HG02763 (cell line): ENCODE results near the gene CPT1B.
A peak's percentile ranks its signal among the peaks of the same experiment; 100 is the strongest.

Experiments
- ATAC-seq: cut with Tn5 transposase; IDR thresholded peaks from one replicate; pipeline ENCODE4 v1.9.1; 2021; ENCODE audit warnings: mild to moderate bottlenecking, moderate library complexity; ENCODE audit not compliant: unreplicated experiment

CPT1B gene

DNA sequence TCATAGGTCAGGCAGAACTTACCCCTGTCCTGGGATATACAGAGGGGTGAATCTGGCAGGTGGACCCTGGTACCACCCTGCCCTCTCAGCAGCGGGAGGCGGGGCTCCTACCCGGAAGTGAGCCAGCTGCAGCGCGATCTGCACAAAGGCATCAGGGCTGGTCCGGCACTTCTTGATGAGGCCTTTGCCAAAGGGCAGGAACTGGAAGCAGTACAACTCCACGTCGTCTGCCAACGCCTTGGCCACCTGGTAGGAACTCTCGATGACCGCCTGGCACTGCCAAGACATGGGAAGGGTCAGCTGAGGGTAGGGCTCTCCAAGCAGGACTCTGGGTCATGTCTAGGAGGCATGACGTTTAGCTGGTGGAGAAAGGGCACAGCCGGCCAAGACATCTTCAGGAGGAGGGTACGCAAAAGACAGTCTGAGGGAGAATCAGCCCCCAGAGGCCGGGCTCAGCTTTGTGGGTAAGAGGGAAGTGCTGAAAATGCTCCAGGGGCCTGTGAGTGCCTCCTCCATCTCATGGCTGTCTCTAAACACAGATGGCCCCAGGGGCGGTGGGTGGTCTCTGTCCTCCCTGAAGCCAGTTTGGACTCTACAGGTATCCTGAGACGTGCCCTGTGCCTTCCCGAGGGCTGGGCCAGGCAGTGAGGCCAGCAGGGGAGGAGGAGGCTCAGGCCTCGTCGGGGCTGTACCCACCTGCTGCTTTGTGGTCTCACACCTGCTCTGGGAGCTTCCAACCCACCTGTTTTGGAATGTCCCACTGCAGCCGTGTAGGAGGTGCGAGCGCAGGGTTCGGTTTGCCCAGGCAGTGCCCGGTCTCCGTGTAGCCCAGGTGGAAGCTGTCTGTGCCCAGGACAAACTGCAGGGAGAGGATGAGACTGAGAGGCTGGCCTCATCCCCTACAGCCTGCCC lies 6.7 kb downstream of the CPT1B start:
- no peak for ATAC-seq

GRCh38 chr22:50570861-50571260 lies 7.4 kb downstream of the CPT1B start:
- no peak for ATAC-seq

DNA sequence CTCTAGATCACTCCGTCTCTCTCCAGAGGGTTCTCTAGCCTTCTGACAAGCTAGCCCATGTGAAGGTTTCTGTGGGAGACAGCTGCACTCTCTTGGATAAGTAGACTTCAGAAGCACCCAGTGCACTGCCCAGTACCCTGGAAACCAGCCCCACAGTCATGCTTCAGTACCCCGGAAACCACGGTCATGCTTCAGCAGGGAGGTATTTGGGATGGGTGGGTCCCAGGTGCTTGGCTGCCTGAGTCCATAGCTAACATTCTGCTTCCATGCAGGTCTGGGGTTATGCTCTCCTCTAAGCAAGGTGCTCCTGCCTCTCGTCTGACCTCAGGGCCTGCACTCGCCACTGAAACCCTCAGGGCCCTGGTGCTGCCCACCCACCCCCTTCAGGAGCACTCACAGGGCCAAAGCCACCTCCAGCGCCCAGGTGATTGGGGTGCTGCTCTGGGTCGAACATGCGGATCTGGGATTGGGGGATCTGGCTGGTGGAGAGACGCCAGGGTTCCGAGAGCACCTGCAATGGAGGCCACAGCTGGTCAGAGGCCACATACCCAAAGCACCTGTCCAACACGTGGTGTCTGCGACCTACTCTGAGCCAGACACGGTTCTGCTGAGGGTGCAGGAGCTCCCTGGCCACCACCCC lies 8.2 kb downstream of the CPT1B start:
- no peak for ATAC-seq

DNA sequence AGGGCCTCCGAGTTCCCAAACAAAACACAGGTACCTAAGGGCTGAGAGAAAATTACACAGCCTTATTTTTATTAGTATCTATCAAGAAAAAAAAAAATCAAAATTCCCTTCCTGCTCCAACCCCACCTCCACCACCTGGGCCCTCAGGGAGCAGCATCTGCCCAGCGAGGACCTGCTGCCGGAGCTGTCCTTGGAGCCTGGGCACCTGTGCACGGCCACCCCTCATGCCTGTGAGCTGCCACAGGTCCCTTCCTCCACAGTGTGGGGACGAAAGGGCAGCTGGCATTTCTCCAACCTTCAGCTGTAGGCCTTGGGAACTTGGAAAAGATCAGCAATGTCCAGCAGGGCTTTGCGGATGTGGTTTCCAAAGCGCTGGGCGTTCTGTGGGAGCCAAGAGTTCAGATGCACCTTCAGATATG lies 9.2 kb downstream of the CPT1B start:
- ATAC-seq = no peak

DNA sequence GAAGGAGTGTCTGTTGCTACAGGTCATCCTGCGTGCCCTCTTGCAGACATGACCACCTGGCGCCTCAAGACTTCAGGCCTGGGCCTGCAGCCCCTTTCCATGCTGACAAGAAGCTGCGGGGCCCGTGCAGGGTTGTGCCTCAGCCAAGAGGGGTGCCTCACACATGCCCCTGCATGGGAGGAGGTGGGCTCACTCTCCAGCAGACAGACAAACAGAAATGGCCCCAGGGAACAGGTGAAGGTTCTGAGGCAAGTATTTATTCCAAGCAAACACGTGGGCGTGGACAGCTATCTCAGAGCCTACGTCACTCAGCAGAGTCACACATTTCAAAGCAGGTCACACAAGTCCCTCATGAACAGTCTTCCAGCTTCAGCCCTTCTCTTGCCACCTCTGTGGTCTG lies 9.6 kb downstream of the CPT1B start:
- ATAC-seq = no peak

- no peak for ATAC-seq
These were observed 10.4 kb downstream of the CPT1B start for GRCh38 chr22:50567721-50568252.

DNA sequence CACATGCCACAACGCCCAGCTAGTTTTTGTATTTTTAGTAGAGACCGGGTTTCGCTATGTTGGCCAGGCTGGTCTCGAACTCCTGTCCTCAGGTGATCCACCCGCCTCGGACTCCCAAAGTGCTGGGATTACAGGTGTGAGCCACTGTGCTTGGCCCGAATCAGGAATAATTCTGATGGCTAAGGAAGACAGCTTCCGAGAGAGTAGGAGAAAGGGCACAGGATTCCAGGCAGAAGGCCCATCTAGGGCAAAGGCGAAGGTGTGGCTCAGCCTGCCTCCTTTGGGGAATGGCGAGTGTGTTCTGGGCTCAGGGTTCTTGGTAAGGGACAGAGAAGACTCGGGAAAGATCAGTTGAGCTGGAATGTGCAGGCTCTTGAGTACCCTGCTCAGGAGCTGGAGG lies 13.9 kb downstream of the CPT1B start:
- ATAC-seq = no peak

DNA sequence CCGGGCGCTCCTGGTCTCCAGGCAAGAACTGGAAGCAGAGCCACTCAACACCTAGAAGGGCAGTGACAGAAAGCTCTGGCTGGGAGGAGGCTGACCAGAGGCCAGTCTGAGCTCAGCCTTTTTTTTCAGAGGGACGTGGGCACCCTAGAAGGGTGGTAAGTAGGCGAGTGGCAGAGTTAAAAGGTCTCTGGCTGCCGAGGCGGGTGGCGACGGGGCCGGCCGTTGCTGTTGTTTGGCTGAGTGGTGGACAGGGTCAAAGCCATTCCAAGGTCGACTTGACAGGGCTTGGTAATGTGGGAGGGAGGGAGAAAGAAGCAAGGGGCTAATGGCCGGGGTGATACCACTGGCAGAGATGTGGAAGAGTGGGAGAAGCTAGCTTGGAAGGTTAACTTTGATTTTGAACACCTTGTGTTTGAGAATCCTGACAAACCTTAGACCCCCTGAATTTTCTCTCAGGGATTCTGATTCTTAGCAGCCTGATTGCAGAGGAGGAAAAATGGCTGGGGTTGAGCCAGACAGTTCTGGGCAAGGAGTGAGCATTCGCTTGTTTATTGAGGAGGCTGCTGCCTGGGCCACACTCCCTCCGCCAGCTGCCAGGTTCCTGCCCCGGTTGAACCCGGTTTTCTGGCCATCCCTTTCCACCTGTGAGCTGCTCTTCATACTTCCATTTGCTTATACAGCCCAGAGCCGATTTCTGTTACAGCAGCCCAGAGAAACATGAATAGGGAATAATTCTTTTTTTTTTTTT lies 14.6 kb downstream of the CPT1B start:
- ATAC-seq = no peak

- ATAC-seq = peak; percentile 95
These were observed 15.5 kb downstream of the CPT1B start, which contains the start of gene SYCE3 for GRCh38 chr22:50562523-50563412. Gene SYCE3 (minus strand): TSS chr22:50562919. CDS start chr22:50556405, 6,514 bp downstream.

DNA sequence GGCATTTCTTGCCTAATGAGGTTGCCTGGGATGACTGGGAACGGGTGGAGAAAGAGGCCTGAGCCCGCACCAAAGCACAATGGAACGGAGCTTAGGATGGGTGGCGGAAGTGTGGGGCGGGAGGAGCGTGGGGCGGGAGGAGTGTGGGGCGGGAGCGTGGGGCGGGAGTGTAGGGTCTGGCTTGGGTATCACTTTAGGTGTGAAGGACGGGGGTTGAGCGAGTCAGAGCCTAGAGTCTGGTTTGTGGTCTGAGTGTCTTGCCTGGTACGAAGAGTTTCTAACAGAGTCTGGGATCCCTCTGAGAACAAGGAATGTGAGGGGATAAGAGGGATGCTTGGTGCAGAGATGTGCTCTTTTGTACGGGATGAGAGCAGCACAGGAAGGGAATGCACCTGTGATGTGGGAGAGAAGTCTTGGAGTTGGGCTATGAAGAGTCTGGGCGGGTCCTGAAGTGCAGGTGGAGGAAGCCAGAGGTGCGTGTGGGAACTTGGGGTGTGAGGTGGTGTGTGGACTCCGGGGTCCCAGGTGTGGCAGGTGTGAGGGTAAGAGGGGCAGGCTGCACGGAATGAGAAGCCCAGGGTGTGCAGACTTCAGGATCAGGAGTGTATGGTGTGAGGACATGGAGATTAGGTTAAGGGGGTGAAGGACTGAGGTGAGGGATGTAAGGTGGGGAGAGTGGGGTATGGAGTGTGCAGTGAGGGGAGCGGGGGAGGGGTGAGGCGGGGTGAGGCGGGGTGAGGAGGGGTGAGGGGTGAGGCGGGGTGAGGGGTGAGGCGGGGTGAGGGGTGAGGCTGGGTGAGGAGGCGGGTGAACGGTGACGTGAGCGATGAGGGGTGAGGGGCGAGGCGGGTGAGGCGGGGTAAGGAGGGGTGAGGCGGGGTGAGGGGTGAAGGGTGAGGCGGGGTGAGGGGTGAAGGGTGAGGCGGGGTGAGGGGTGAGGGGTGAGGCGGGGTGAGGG lies 16.5 kb downstream of the CPT1B start:
- no peak for ATAC-seq

DNA sequence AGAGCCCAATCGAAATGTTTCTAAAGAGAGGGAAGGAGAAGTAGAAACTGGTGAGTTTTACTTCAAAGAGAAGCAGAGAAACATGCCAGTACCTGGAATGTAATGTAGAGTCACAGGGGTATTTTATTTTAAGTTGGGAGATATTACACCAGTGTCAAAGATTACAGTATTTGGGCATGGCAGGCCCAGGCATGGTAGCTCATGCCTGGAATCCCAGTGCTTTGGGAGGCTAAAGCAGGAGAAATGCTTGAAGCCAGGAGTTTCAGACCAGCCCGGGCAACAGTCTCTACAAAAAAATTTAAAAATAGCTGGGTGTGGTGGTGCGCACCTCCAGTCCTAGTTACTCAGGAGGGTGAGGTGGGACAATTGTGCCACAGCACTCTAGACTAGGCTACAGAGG lies 18.2 kb downstream of the CPT1B start:
- no peak for ATAC-seq

- ATAC-seq = no peak
These were observed 21.5 kb downstream of the CPT1B start for GRCh38 chr22:50556703-50557102.

GRCh38 chr22:50553310-50553709 lies 24.9 kb downstream of the CPT1B start:
- no peak for ATAC-seq

DNA sequence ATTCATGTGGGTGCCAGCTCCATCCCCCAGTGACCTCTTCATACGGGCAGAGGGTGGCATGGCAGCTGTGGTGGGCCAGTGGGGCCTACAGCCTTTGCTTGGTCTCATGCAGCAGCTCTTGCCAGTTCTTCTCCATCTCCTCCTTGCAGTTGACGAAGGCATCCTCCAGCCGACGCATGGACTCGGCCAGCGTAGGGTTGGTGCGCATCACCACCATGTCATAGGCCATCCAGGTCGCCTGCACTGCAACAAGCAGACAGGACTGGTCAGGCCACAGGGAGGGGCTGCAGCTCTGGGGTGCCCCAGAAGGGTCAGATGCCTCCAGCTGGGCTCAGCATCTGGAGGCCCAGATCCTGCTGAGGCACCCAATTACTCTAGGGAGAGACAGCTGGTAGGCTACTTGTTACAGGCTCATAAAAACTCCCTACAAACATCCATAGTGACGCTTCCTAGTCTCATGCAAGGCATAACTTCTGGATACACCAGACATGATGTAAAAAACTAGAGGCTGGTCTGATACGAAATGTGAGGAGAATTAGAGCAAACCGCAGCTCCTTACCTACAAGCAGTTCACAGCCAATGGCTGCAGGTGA lies 27.0 kb downstream of the CPT1B start:
- no peak for ATAC-seq

GRCh38 chr22:50550395-50550794 lies 27.8 kb downstream of the CPT1B start:
- no peak for ATAC-seq

DNA sequence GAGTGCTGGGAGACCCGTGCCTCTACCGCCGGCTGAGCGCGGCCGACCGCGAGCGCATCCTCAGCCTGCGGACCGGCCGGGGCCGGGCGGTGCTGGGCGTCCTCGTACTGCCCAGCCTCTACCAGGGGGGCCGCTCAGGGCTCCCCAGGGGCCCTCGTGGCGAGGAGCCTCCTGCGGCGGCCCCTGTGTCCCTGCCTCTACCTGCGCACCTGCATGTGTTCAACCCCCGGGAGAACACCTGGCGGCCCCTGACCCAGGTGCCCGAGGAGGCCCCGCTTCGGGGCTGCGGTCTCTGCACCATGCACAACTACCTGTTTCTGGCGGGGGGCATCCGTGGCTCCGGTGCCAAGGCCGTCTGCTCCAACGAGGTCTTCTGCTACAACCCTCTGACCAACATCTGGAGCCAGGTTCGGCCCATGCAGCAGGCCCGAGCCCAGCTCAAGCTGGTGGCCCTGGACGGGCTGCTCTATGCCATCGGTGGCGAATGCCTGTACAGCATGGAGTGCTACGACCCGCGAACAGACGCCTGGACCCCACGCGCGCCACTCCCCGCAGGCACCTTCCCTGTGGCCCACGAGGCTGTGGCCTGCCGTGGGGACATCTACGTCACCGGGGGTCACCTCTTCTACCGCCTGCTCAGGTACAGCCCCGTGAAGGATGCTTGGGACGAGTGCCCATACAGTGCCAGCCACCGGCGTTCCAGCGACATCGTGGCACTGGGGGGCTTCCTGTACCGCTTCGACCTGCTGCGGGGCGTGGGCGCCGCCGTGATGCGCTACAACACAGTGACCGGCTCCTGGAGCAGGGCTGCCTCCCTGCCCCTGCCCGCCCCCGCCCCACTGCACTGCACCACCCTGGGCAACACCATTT lies 29.1 kb downstream of the CPT1B start:
- ATAC-seq = no peak

- no peak for ATAC-seq
These were observed 29.9 kb downstream of the CPT1B start for GRCh38 chr22:50548040-50548920.
